ENCODE data around the gene PDE1A.

Gene PDE1A

DNA sequence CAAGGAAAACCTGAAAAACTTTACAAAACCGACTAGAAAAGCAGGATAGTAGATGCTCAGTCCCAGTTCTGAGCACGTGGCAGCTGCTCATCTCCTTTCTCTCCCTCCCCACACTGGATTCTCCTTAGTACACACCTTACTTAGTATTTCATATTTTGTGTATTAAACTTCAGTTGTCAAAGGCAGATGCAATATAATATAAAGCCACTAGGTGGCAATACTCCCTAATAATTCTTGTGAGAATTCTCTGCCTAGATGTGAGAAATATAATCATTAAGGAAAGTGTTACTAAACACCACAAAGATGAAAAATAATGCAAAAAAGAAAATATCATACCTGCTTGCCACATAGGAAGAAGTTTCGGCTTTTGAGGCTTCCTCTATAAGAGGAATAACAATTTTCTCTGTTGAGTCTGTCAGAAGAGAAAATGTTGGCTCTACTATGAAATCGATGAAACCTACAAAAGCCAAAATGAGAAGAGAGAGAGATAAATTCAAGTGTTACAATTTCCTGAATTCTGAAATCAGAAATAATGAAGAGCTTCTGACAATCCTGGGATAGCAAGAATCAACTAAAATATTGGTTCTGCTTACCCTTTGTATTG is 240.6 kb downstream of the PDE1A start:
- DNase-seq: peak; percentile 53 to 78 (median 72)

DNA sequence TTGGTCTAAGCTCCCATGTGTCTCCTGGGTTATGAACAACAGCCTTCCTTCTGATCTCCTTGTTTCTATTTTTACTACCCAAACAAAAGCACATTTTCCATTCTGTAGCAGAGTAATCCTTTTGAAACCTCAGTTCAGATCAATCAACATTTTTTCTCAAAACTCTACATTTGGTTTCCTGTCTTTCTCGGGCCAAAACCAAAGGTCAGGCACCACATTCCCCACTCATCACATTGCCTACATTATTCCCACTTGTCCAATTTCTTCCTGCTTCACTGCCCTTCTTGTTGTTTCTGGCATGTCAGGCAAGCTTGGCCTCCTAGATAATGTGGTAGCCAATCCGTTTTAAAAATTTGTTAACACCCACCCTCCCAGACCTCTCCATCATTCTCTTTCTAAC is 244.4 kb downstream of the PDE1A start:
- DNase-seq: no peak

DNA sequence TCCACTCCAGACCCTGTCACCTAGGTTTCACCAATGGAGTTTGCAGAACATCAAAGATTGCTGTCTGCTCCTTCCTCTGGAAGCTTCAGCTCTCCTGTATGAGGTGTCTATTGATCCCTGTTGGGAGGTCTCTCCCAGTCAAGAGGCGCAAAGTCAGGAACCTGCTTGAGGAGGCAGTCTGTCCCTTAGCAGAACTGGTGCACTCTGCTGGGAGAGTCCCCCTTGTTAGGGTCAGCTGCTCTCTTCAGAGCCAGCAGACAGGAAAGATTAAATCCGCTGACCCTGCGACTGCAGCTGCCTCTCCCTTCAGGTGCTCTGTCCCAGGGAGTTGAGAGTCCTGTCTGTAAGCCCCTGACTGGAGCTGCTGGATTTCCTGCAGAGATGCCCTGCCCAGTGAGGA is 245.5 kb downstream of the PDE1A start:
- DNase-seq: no peak

DNA sequence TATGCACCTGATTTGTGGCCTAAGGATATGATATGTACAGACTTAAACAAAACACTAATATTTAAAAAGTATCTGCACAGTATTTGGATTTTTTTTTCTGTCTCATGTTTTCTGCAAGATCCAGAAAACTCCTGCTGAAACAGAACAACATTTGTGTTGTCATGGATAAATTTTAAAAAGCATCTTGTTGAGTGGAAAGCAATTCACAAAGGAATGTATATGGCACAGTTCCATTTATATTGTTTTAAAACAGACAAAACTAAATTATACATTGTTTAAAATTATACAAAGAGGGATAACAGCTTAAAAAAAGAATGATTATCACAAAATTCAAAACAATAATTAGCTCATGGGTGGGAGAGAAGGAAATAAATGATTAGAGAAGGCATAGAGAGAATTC is 247.7 kb downstream of the PDE1A start:
- DNase-seq: no peak

DNA sequence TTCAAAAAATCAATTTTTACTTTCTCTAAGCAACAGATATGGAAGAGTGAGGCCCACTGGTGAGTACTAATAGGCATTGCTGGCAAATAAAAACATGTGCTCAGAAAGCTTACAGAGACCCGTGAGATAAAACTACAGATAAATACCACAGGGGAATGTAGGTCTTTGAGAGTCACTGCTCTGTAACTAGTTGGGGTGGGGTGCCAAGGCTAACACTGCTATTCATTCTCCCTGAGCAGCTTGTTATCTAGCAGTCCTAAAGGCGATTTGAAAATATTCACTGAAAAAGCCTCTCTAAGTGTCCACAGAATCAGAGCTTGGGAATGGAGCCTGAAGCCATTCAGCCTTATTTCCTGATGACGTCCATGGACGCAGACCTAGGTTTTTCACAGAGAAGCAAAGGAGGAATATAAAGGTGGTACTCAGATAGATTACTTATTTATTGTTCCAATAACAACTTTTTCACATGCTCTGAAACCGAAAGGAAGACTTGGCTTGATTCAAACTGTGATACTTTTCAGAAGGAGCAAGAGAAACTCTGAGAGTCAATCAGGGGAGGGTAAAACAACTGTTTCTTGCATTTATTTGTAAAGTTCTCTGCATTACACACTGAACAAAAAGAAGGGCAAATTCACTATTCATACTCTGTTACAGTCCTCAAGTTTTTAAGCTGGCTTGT is 252.8 kb downstream of the PDE1A start:
- DNase-seq: no peak

DNA sequence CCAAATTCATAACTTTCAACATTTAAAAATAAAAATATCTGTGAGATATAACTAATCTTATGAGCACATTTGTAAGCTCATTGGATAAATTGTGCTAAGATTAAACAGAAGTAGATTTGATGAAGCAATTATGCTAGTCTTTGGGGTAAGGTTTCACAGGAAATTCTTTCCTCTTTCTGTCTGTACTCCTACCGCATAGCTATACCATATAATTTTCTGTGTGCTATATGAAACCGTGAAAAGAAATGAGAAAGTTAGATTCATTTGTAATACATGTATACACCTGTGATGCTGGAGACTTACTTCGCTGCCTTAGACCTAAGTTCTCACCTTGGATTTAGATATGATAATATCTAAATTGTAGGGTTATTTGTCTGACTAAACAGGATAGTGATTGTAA is 256.5 kb downstream of the PDE1A start:
- no peak for DNase-seq

DNA sequence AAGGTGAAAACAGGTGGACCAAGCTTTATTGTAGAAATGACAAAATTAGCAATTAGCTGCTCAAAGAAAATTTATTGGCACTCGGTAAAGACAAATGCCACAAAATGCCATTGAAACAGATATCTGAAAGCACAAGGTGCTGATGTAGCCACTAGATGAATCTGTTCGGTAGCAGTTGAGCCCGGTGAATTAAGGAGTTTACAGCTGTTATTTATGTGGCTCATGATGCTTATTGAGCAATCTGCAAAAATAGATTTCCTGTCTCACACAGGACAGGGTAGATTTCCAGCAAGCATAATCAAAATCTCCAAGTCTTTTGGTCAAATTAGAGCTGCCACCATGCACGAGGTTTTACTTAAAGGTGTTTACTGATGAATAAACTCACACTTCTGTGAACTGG is 259.0 kb downstream of the PDE1A start:
- no peak for DNase-seq

DNA sequence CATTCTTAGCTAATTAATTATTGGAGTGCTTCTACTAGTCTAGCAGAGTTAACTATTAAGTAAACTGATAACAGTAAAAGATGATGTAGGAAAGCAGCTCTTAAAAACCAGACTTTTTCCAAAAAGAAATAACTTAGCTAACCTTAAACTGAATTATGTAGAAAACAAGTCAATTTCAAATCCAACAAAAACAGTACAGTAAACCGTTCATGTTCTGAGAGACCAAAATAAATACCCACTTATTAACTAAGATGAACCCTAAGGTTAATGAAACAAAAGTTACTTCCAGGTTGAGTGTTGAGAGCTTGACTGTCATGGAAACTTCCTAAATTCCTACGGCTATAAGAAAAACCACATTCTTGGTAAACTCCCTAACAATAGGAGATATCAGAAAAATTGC is 260.0 kb downstream of the PDE1A start:
- DNase-seq: no peak

DNA sequence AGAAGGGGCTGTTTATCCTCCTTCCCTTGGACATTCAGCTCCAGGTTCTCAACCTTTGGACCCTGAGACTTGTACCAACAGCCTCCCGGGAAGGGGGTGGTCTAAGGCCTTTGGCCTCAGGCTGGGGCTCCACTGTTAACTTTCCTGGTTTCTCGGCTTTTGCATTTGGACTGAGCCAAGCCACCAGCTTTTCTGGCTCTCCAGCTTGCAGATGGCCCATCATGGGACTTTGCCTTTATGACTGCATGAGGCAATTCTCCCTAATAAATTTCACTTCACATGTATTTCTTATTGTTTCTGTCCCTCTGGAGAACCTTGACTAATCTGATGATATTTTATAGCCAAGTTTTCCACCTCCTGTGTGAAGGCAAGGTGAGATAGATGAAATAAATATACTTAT is 260.4 kb downstream of the PDE1A start:
- DNase-seq: no peak

DNA sequence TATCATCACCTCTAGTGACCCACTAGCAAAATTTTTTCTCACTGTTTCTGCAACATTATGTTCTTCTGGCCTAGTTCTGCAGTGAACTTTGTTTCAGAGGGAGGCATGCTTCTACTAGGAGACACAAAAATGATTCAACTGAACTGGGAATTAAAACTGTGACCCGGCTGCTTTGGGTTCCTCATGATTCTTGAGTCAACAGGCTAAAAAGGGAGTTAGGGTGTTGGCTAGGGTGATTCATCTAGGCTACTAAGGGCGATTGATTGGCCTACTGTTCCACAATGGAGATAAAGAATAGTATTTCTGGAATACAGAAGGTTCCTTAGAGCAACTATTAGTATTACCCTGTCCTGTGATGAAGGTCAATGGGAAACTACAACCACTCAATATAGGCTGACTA is 261.6 kb downstream of the PDE1A start:
- DNase-seq: peak in 1 of 3 donors; percentile 1

DNA sequence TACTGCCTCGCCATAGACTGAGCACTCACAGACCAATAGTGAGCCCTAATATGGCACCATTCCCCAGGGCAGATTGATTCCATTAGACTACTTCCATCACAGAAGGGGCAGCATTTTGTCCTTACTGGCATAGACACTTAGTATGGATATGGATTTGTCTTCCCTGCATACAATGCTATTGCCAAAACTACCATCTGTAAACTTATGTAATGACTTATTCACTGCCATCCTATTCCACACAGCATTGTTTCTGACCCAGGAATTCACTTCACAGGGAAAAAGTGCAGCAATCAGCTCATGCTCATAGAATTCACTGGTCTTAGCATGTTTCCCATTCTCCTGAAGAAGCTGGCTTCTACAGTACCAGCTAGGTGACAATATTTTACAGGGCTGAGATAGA is 262.1 kb downstream of the PDE1A start:
- DNase-seq: no peak

DNA sequence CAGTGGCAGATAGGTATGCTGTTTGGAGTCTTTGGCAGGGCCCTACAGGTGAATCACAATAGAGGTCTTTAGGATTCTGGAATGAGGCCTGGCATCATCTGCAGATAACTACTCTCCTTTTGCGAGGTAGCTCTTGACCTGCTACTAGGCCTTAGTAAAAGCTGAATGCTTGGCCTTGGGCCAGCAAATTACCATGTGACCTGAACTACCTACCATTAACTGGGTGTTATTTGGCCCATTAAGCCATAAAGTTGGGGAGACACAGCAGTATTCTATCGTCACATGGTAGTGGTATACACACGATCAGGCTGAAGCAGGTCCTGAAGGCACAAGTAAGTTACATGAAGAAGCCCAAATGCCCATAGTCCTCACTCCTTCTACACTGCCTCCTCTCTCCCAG is 263.0 kb downstream of the PDE1A start:
- no peak for DNase-seq

DNA sequence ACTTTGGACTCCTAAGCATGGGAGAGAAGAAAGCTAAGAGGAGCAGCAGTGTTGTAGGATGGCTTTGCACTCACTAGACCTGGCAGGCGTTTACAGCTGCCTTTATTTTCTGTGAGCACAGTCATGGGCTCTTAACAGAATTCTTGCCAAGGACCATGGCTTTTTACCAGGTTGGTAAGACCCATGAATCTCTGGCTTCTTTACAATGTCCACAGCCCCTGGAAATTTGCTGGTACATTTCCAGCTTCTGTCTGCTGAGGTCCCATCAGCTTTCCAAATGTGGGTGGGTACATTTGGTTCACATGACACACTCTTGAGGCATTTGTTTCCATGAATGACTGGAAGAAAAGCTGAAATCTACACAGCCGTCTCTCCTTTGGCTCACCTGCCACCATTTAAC is 278.5 kb downstream of the PDE1A start:
- DNase-seq: no peak

DNA sequence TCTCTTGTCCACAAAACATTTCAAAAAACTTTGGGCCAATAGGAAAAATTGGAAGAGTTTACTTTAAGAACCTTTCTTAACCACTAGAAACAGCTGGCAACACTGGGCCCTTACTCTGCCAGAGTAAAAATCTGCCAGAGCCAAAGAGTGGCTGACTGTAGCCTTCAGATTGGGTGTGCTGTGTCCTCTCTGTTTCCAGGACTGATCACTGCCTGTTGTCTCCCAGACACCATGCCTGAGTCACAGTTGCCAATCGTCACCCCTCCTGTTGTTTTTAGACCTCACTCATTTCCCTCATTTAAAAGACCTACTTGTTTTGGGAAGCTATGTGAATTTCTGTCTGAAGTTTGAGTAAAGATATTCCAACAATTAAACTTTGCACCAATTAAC is 282.1 kb downstream of the PDE1A start:
- no peak for DNase-seq

DNA sequence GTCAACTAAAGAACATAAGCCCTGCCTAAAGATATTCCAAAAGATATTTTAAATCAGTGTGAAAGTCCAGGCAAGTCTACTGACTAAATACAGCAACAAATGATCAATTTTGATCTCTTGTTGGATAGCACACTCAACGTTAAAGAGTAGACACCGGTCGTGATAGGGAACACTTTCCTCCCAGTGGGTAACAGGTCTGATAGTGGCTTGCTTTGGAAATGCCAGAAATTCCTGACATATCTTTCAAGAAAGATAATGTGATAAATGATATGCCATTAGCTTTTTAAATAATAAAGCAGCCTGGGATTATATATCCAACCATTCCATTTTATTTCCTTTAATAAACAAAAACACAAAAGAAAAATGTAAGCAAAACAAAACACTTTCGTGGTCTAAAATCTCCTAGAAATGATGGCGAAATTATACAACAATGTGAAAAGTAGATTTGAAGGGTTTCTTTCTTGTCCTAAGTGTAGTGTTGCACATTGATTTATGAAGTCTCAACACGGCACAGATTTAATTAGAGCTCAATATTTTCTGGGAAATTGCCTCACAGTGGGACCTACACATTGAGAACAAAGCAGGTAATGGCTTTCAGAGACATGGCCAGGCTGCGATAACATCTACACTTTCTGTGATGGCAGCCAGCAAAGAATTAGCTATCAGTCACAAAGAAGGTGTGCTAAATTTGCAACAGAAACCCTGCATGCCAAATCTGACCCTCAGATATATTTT is 282.6 kb downstream of the PDE1A start:
- no peak for DNase-seq

DNA sequence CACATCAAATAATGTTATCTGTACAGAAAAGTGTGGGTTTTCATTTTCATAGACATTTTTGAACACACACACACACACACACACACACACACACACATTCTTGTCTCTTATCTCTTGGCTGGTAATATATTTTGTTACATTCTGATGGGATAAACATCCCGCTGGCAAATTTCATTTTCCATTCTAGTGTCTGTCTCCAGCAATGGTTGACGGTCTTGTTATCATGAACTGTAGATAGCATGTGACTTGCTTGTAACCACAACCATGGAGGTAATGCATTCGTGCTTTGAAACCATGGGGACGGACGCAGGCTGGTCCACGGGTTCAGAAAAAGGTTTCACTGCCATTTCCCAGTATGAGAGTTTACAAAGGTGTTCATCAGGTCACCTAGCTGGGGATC is 284.8 kb downstream of the PDE1A start:
- DNase-seq: no peak

DNA sequence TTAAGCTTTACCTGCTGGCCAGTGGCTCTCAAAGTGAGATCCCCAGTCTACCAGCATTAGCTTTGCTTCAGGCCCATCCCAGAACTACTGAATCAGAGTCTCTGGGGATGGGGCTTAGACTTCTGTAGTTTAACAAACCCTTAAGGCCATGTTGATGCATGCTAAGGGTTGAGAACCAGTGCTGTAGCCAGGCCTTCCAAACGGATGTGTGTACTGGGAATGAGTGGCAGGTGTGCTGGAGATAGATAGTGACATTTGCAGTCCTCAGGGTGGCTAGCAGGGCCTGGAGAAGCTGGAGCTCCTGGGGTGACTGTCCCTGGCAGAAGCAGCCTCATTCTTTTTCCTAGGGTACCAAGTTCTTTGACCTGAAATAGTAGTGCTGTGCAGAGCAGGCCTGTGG is 292.6 kb downstream of the PDE1A start:
- no peak for DNase-seq

DNA sequence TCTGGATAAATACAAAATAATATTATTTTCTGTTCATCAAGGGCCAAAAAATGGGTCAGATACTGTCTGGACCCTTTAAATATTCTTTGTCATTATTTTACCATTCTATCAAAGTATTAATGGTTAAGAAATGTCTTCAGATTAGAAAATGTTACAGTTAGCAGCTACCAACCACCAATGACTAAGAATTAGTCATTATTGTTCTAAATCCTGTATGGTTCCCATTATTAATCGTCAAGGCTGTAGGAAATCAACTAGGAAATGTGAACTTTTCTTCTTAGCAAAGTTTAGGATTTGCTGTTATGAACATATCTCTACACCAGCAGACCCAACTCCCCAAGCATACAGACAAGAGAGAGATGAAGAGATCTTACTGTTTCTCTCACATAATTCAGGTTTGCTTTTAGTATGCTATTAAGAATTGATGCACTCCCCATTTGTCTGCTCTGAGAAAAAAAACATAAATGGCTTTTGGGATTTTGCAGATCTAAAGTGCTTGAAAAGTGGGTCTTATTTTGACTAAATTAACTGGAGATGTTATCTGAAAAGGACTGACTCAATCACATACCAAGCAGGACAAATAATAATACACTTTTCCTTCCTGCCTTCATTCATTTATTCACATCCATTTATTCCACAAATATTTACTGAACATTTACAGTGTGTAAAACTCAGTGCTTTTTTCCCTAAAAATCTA is 293.5 kb downstream of the PDE1A start:
- DNase-seq: peak in 1 of 3 donors; percentile 5

DNA sequence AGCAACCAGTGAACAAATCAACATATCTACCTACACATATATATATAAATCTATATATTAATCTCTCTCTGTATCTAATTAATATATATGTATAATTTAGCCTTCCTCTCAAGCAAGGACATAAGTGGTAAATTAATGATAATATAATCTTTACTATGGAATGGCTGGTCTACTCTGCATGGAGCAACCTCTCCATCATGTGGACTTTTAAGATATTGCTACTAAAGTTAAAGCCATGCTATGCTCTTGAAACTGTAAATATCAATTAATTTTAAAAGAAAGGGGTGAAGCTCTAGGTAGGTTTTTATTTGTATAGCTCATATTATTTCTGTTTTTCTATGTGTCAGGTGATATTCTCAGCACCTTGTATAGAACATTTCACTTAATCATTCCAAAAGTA is 294.2 kb downstream of the PDE1A start:
- no peak for DNase-seq

DNA sequence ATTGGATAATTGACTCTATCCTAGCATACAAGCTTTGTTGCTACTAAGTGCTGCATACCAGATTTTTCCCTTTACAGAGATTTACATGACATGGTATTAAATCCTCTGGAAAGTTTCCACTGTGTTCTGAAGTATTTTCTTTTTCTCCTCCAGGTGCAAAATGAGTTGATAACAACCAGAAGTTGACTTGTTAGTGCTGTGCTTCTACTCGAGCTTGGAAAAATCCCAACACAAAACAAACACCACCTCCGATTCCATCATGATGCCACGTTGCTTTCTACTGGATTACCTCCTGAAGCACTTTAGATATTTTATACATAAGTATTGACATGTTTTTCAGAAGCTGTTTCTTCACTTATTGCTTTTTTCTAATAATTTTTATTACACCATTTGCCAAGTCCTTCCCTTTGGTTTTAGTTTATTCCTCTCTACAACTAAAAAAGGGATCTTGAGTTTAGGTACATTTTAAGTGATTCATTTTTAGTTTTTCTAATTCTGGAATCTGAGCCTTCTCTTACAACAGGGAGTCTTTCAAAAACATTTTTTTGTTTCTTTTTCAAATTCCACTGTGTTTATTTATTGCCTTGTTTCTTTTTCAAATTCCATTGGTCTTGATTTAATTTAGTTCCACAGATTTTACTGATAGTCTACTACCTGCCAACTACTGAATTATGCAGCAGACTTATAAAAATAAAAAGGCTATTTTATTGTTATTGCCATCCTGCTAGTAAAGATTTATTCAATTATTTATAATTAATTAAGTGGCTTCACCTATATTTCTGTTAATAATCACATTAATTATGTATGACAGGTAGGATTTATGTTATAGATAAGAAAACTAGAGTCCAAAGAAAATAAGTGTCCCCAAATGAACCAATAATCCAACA is 297.8 kb downstream of the PDE1A start:
- no peak for DNase-seq

DNA sequence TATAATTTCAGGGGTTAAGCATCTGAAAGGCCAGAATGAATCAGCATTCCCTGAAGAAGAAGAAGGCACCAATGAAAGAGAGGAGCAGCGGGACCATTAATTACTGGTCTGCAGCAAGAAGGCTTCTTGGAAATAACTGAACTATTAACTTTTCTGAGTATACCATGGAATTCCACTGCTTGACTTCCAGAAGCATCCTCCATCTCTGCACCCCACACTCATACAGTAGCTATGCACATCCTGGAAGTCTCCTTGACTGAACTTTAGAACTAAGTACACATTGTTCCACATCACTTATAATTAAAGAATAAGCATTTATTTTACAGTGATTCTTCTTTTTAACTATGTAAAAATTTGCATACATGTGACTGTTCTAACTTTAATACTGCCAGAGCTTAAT is 309.6 kb downstream of the PDE1A start:
- DNase-seq: no peak

DNA sequence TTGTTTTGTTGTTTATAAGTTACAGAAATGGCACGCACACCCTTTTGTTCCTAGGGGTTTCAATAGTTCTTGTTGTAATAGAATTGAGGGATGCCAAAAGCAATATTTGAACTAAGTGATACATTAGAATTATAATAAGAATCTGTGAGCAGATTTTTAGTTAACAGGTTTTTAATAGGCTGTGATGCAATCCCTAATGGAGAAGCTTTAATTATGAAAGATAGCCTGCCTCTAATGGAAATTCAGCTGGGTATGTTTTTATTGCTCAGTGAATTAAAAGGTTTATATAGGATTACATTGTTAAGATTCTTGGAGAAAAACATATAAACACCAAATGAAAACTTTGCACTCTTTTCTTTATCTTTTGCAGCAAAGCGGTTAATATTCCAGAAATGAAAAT is 310.1 kb downstream of the PDE1A start:
- DNase-seq: no peak

DNA sequence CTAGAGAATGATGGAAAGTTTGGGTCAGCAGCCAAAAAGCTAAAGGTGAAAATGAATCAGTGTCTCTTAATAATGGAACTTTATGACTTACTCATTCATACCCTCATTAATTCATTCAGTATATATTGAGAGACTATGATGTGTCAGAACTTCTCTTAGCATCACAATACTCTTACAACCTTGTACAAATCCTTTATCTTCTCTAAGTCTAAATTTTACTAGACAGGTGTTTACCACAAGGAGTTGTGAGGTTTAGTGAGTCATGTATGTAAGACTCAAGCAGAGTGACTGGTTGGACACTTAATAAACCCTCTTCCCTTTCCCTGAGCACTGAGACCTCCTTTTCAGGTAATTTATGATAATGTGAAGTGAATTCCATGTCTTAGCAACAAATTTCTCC is 311.6 kb downstream of the PDE1A start:
- no peak for DNase-seq

Measured in suppressor macrophage treated with lipopolysaccharide for 1 hour (primary cell).